ENCODE data around the gene NTRK2. TPM values are rescaled to one million over a fixed set of nuclear protein-coding genes. Genes with fewer than 3 reads are reported as not detected.

NTRK2 gene
- total RNA-seq, 1 donor from 2014 or later = 9.8 TPM

- DNase-seq (ENCODE audit: low read depth) = peak; percentile 53
Measured at GRCh38 chr9:85016384-85017006, 347.0 kb downstream of the NTRK2 start.

- peak; percentile 12 for DNase-seq (ENCODE audit: low read depth)
Measured at GRCh38 chr9:85020791-85021190, 351.3 kb downstream of the NTRK2 start.

DNA sequence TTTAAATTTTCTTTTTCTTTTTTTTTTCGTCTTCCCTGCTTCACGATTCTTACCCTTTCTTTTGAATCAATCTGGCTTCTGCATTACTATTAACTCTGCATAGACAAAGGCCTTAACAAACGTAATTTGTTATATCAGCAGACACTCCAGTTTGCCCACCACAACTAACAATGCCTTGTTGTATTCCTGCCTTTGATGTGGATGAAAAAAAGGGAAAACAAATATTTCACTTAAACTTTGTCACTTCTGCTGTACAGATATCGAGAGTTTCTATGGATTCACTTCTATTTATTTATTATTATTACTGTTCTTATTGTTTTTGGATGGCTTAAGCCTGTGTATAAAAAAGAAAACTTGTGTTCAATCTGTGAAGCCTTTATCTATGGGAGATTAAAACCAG is 352.2 kb downstream of the NTRK2 start:
- no peak for DNase-seq (ENCODE audit: low read depth)

- no peak for DNase-seq (ENCODE audit: low read depth)
Measured at GRCh38 chr9:85024374-85024773, 354.8 kb downstream of the NTRK2 start.

DNA sequence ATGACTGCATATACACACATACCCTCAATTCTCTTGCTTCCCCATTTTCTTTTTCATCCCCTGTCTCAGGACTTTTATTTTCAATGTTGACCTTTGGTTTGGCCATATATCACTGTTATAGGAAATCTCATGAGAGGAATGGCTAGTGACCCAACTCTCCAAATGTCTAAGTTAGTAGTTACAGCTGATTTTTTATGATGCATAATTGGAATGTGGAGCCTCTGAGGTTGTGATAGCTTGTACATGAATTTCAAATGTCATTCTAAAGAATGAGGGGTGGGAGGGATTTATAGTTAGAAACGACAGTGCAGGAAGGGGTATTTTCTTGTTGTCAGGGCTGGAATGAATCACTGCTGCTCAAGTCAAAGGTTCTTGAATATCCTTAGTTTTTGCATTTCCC is 356.1 kb downstream of the NTRK2 start:
- DNase-seq (ENCODE audit: low read depth) = no peak

DNA sequence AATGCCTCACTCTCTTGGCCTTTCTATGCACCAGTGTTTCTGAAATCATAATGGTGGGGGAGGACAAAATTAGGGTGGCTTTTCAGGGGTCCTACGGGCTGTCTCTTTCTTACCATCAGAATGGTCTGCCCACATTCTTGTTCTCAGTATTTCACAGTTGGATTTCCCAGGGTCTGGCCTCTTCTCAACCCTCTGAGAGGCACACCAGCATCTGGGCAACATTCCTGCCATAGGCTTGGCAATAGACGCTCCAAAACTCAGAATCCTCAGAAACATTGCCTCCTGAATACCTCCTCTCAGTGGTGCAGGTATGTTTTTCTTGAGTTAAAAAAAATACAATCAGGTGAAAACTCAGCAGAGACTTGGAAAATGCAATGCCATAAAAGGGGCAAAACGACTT is 358.3 kb downstream of the NTRK2 start:
- DNase-seq (ENCODE audit: low read depth) = no peak

- DNase-seq (ENCODE audit: low read depth) = no peak
Measured at GRCh38 chr9:85030316-85030715, 360.8 kb downstream of the NTRK2 start.

- no peak for DNase-seq (ENCODE audit: low read depth)
Measured at GRCh38 chr9:85036496-85036895, 367.0 kb downstream of the NTRK2 start.

DNA sequence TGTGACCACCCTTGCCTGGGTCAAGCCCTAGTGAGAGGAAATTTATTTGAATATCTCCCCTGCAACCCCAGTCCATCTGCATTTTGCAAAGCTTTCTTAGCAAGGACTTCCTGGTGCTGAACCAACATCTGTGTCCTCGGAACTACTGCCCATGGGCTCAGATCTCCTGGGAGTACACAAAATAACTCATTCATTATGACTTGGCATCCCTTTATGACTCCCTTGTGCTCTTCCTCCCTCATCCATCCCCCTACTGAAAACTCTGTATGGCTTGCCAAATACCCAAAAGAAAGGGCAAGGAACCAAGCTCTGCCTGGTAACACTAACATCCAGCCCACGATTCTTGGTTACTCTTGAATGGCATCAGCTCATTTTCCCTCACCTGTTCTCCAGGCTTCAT is 368.5 kb downstream of the NTRK2 start:
- DNase-seq (ENCODE audit: low read depth) = no peak

- peak; percentile 38 for DNase-seq (ENCODE audit: low read depth)
Measured at GRCh38 chr9:85038824-85039608, 369.5 kb downstream of the NTRK2 start.

GRCh38 chr9:85040146-85040545 is 370.6 kb downstream of the NTRK2 start:
- no peak for DNase-seq (ENCODE audit: low read depth)

GRCh38 chr9:85040821-85041465 is 371.4 kb downstream of the NTRK2 start:
- DNase-seq (ENCODE audit: low read depth) = no peak

GRCh38 chr9:85041466-85042137 is 372.1 kb downstream of the NTRK2 start:
- DNase-seq (ENCODE audit: low read depth) = no peak

DNA sequence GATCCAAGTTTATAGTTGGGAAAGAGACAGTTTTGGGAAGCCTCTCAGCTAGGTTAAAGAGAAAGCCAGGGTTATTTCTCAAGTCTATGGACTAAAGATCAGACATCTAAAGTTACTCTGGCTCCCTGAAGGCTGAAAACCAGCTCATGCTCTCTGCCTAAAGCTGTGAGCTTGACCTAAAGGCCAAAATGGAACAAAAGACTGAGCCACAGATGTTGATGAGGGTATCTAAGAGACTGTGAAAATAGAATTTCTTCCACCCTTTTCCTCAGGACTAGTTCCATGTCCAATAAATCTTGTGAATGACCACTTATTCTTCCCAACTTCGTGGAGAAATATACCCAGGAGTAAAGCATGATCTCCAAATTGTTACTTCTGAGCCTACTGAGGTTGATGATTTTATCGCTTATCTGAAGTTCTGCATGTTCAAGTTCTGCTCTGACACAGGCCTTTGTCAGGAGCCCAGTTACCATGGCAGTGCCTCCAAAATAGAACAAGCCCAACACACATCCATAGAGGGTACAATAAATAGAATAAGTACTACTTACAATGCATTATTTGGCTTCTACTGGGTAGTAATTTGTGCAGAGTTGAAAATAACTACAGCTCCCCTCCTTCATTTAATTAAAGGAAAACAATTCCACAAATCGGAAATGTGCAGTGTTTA is 373.6 kb downstream of the NTRK2 start:
- DNase-seq (ENCODE audit: low read depth) = no peak

GRCh38 chr9:85045271-85045670 is 375.7 kb downstream of the NTRK2 start:
- DNase-seq (ENCODE audit: low read depth) = no peak

GRCh38 chr9:85046475-85046874 is 376.9 kb downstream of the NTRK2 start:
- DNase-seq (ENCODE audit: low read depth) = no peak

DNA sequence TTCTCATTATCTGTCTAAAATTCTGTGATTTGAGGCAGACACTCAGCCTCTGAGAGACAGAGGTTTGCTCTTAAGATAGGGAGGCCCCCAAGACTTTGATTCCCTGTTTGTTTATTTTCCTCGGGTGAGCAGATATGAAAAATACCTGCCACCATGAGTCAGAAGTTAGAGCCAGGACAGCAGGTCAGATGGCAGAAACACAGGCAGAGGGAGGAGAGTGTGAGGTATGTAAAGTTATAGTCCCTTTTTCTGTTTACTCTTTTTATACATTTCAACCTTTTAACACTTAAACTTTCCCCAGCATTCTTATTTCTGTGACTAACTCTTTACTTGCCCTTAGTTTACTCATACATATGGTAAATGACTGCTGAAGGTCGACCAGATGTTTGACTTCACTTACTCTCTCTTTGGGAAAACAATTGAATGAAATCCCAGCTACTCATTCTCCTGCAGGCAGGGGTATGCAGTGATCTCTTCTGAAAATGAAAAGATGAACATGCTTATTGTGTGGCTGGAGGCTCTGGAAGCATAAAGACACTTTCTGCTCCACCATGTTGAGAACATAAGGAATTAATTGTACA is 383.8 kb downstream of the NTRK2 start:
- DNase-seq (ENCODE audit: low read depth) = peak; percentile 63

DNA sequence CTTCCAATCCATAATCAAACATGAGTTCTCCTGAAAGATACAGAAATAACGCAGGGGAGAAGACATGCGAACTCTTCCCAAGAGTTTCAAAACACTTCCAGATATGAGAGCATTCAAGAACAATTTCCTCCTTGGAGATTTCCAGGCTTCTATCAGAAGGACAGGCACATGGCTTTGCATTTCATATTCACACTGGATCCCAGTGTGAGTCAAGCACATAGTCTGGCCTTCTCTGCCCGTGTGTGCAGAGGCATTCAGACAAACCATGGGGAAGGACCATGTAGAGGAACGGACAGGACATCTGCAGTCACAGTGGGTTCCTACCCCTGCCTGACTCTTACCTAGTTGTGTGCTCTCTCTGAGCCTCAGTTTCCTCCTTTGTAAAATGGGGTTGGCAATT is 384.5 kb downstream of the NTRK2 start:
- no peak for DNase-seq (ENCODE audit: low read depth)

DNA sequence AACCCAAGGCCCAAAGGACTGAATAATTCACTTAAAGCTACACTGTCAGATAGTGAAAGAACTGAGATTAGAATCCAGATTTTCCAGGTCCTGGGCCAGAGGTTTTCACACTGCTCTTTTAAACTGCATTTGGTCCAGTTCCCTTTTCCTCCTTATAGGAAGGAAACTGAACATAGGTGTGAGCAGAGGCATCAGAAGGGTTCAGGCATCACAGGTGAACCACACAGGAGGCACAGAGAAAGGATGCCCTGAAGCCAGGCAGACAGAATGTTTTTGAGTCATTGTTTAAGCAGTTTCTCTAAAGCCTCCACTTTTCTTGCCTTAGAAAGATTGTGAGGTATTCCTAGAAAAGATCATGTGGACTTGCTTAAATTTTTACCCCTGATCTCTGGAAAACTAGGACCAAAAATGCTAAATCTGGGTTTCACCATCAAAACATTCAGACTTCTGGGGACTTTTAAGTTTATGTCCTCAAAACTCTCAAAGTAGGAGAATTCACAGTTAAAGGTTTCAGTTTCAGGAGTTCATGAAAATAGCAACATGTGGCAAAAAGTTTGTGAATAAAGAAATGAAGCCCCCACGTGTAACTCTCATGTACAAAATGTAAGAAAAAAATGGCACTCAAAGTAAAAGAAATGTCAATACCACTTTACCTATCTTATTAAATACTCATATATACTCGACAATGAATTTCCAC is 386.1 kb downstream of the NTRK2 start:
- no peak for DNase-seq (ENCODE audit: low read depth)

- no peak for DNase-seq (ENCODE audit: low read depth)
Measured at GRCh38 chr9:85056203-85056572, 386.7 kb downstream of the NTRK2 start.

DNA sequence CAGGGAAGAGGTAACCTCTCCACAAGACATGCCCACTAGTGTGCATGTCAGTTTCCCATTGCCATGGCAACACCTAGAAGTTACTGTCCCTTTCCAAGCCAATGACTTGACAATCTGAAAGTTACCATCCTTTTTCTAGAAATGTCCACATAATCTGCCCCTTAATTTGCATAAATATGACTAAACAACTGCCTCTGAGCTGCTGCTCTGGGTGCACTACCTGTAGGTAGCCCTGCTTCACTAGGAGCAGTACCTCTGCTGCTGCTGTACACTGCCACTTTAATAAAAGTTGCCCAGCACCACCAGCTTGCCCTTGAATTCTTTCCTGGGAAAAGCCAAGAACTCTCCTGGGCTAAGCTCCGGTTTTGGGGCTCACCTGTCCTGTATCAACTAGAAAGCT is 392.4 kb downstream of the NTRK2 start:
- DNase-seq (ENCODE audit: low read depth) = no peak
